GM21786 (cell line): ENCODE data around the gene PDE4D.
"Not testable (repeated sequence)": the region's sequence is repeated elsewhere in the genome, so short reads cannot be mapped to it uniquely, and the experiment has no call there.

Source experiments
- ATAC-seq: cut with Tn5 transposase; IDR thresholded peaks from one replicate; pipeline ENCODE4 v1.9.1; 2021; ENCODE audit not compliant: unreplicated experiment

The PDE4D gene

DNA sequence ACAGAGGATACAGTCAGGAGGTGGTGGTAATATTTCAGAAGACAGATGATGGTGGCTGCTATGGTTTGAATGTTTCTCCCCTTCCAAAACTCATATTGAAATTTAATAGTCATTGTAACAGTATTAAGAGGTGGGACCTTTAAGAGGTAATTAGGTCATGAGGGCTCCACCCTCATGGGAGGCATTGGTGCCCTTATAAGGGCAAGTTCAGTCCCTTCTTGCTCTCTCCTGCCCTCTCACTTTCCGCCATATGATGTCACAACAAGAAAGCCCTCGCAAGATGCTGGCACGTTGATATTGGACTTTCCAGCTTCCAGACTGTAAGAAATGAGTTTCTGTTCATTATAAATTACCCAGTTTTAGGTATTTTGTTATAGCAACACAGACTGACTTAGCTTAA, 274.9 kb downstream of the PDE4D start:
- no peak for ATAC-seq

GRCh38 chr5:59617186-59617771, 276.2 kb downstream of the PDE4D start:
- ATAC-seq = no peak

GRCh38 chr5:59616413-59616812, 277.1 kb downstream of the PDE4D start:
- no peak for ATAC-seq

GRCh38 chr5:59615272-59615671, 278.3 kb downstream of the PDE4D start:
- ATAC-seq = no peak

GRCh38 chr5:59609501-59610265, 283.8 kb downstream of the PDE4D start:
- peak; percentile 44 for ATAC-seq

DNA sequence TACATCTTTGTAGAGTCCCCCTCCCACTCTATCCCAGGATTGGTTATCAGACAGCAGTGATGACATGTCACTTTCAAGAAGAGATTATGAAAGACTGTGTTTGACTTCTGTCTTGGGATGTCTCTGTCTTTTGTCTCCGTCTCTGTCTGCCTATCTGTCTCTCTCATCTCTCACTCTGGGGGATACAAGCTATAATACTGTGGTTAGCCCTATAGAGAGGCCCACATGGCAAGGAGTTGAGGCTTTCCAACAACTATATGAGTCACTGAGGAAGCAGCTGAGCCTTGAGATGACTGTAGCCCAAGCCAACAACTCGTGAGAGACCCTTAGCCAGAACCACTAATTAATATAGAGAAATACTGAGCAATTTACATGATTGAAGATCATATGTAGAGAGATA, 284.8 kb downstream of the PDE4D start:
- no peak for ATAC-seq

GRCh38 chr5:59607138-59607765, 286.3 kb downstream of the PDE4D start:
- ATAC-seq = no peak

DNA sequence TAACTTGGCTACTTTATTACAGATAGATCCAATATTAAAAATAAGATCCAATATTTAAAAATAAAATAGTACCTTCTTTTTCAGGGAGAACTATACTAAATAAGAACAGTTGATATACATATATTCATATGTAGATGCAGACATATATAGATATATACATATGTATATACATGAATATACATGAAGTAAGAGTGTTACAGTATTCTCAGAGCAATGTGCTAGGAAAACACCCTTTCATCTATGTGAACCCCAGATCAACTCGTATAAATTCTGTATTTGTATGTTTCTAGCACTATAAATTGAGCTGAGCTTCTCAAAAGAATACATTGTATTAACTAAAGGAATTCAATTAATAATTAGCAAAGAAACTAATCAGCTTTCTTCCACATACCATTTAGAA, 287.6 kb downstream of the PDE4D start:
- no peak for ATAC-seq

GRCh38 chr5:59604111-59604510, 289.4 kb downstream of the PDE4D start:
- no peak for ATAC-seq

GRCh38 chr5:59600998-59601397, 292.5 kb downstream of the PDE4D start:
- ATAC-seq = no peak

DNA sequence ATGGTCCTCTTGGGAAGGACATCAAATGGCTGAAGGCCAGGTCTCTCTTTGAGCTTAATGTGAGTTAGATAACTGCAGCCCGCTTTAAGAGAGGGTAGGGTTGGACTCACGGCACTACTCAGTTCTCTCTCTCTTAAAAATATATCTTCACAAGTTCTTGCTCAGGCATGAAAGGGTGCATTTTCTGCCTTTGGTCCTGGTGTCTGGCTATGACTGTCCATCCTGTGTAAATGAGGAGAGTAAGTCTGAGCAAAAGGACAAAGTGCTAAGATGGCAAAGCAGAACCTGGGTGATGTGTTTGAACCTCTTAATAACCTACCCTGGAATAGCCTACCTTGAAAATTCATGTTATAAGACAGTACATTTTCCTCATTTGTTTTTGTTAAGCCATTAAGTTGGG, 293.4 kb downstream of the PDE4D start:
- ATAC-seq = no peak

DNA sequence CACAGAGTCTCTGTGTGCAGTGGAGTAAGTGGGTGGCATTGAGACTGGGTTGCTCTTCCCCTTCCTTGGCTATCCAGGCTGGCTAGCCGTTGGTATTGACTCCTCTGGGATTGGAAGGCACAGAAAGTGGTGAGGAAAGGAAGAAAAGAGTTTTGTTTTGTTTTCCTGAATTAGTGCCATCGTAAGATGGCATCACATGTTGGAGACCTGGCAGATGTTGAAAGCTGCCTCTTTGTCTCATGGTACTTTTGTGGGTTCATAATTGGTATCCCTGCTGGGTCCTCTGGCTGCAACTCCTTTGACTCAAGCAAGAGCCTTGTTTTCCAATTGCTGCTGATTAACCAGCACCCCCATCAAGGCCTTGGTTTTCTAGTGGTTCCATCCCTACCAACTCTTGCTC, 293.8 kb downstream of the PDE4D start:
- no peak for ATAC-seq

DNA sequence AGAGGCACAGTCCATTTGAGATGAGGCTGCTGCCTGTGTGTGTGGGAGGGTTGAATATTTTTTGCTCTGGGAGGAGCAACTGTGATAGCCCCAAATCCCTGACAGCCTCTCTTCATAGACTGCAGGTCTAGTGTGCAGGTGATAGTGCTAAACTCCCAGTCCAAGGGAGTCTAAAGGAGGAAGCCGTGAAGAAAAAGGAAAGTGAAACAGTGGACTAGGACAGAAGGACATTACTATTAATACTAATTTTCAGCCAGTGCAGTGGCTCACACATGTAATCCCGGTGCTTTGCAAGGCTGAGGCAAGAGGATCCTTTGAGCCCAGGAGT, 295.0 kb downstream of the PDE4D start:
- peak; percentile 65 for ATAC-seq

GRCh38 chr5:59597690-59598546, 295.6 kb downstream of the PDE4D start:
- ATAC-seq = peak; percentile 4

- ATAC-seq = no peak
Observed at GRCh38 chr5:59596586-59597350, 296.8 kb downstream of the PDE4D start.

DNA sequence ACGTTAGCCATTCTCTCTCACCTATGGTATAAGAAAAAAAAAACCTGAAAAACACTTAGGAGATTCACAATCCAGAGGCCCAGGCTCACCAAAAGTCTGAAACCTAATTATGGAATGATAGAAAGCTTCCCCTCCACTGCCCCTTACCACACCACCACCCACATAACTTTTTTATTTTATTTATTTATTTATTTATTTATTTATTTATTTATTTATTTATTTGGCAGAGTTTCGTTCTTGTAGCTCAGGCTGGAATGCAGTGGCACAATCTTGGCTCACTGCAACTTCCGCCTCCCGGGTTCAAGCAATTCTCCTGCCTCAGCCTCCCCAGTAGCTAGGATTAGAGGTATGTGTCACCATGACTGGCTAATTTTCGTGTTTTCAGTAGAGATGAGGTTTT, 299.4 kb downstream of the PDE4D start:
- not testable (repeated sequence) for ATAC-seq

- ATAC-seq = no peak
Observed at GRCh38 chr5:59593439-59594007, 300.0 kb downstream of the PDE4D start.

GRCh38 chr5:59592101-59592500, 301.4 kb downstream of the PDE4D start:
- no peak for ATAC-seq

- ATAC-seq = peak; percentile 91
Observed at GRCh38 chr5:59591162-59591561, 302.4 kb downstream of the PDE4D start.

GRCh38 chr5:59588922-59589321, 304.6 kb downstream of the PDE4D start:
- no peak for ATAC-seq
